Measurements from ENCODE around the gene GGTLC2. TPM values are rescaled to one million over a fixed set of nuclear protein-coding genes. Genes with fewer than 3 reads are reported as not detected.

Gene GGTLC2
- total RNA-seq, 1 experiment from 2014 or later = not detected

DNA sequence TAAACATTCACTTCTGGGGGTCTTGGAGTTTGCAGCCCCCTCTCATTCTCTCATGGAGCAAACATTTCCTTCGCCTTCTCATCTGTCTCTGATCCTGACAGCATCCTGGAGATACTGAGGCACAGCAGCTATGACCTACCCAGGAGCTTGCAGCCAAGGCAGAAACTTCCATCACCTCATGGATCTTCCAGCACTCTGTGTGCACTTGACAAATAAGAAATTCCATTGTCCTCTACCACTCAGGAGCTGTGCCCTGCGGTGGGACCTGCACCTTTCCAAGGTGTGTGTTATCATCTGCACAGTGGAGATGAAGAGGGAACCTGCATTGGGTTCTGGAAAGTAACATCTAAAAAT lies 49.1 kb downstream of the GGTLC2 start:
- no peaks in the 10 kb centered on the region for H3K27me3 ChIP-seq (ENCODE audit: control insufficient read depth, insufficient read depth, low read length)
- POLR2A ChIA-PET = no interaction called here
- CTCF ChIA-PET = no interaction called here

DNA sequence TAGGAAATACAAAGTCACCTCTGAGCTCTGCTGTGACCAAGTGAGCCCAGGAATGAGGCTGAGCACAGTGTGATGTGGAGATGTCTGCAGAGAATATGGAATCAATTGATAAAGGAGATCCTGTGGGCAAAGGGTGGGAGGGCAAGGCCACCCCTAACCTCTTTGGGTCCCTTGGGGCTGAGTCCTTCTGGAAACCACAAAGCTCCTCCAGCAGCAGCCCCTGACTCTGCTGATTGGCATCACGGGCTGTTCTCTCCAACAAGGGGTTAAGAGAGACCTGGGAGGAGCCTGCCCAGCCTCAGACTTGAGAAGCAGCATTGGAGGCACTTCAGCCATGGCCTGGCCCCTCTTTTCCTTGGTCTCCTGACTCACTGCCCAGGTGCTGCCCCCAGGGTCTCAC lies 49.7 kb downstream of the GGTLC2 start:
- no TSS peak for BruUV-seq (replicated peaks)
- no peak for DNase-seq (ENCODE audit: low read depth, low spot score)
- intact Hi-C loops (cut with micrococcal nuclease; ENCODE audit: unreplicated experiment) = no loop called here

More for the DNA sequence above, 49.1 kb downstream of the GGTLC2 start:
- H3K27ac ChIP-seq (ENCODE audit: low read length) = no peak overlapping the region
- in situ Hi-C loops (cut with HindIII; ENCODE audit: low pct_unique_long_range_greater_than_20kb, low sequenced_read_pairs) = no loop called here
- no peaks in the 10 kb centered on the region for H3K9me3 ChIP-seq (ENCODE audit: control insufficient read depth, insufficient read depth, low read depth, low read length)
- no peaks in the 10 kb centered on the region for H3K4me1 ChIP-seq (ENCODE audit: control insufficient read depth, insufficient read depth, low read length)
- H3K4me3 ChIP-seq (ENCODE audit: low read depth in 2 of 2, low read length in 2 of 2) = no peak overlapping the region
- intact Hi-C loops (cut with micrococcal nuclease; ENCODE audit: unreplicated experiment) = no loop called here
- H3K36me3 ChIP-seq (ENCODE audit: control insufficient read depth, insufficient read depth, low read length) = no peaks in the 10 kb centered on the region
- TF ChIP-seq POLR2AphosphoS5 (IDR thresholded peaks at IDR 0.05; ENCODE audit: low read depth, low read length) = no peak
- BruUV-seq (replicated peaks) = no TSS peak
- no peak for ATAC-seq
- no peak for DNase-seq (ENCODE audit: low read depth, low spot score)

DNA sequence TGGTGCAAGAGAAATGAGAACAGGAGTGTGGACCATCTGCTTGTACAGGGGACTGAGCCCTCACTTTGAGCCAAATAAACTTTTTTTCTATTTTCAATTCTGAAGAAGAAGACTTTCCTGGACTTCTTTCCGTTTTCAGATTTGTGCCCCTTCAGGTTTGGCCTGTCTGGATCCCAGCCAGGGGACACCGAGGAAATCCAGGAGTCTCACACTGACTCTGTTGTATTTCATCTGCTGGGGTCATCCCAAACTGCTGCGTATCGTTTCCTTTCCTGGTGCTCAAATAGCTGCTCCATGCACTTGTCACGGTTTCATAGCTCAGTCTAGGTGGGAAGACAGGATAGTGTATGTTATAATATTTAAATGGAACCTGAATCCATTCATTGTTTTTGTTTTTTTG lies 51.7 kb downstream of the GGTLC2 start:
- TF ChIP-seq POLR2AphosphoS5 (IDR thresholded peaks at IDR 0.05; ENCODE audit: low read depth, low read length) = no peak
- Histone ChIP-seq H3K4me3 (ENCODE audit: low read depth in 2 of 2, low read length in 2 of 2) (no peak overlapping the region), H3K9me3 (ENCODE audit: control insufficient read depth, insufficient read depth, low read depth, low read length) (no peaks in the 10 kb centered on the region), H3K27me3 (ENCODE audit: control insufficient read depth, insufficient read depth, low read length) (no peaks in the 10 kb centered on the region), H3K4me1 (ENCODE audit: control insufficient read depth, insufficient read depth, low read length) (no peaks in the 10 kb centered on the region), H3K27ac (ENCODE audit: low read length) (no peak overlapping the region), H3K36me3 (ENCODE audit: control insufficient read depth, insufficient read depth, low read length) (no peaks in the 10 kb centered on the region)
- intact Hi-C loops (cut with micrococcal nuclease; ENCODE audit: unreplicated experiment) (no loop called here), in situ Hi-C loops (cut with HindIII; ENCODE audit: low pct_unique_long_range_greater_than_20kb, low sequenced_read_pairs) (no loop called here)
- ChIA-PET CTCF (no interaction called here), POLR2A (no interaction called here)
- no TSS peak for BruUV-seq (replicated peaks)
- no peak for ATAC-seq
- no peak for DNase-seq (ENCODE audit: low read depth, low spot score)

More for the DNA sequence above, 49.7 kb downstream of the GGTLC2 start:
- TF ChIP-seq TCF7L2 (IDR thresholded peaks at IDR 0.05; ENCODE audit: low read depth, low read length) (no peak), SIN3A (IDR thresholded peaks at IDR 0.05; ENCODE audit: borderline replicate concordance, insufficient read depth, low read depth, low read length) (no peak), POLR2AphosphoS5 (IDR thresholded peaks at IDR 0.05; ENCODE audit: low read depth, low read length) (no peak)
- TF ChIP-seq, protein P1, sequence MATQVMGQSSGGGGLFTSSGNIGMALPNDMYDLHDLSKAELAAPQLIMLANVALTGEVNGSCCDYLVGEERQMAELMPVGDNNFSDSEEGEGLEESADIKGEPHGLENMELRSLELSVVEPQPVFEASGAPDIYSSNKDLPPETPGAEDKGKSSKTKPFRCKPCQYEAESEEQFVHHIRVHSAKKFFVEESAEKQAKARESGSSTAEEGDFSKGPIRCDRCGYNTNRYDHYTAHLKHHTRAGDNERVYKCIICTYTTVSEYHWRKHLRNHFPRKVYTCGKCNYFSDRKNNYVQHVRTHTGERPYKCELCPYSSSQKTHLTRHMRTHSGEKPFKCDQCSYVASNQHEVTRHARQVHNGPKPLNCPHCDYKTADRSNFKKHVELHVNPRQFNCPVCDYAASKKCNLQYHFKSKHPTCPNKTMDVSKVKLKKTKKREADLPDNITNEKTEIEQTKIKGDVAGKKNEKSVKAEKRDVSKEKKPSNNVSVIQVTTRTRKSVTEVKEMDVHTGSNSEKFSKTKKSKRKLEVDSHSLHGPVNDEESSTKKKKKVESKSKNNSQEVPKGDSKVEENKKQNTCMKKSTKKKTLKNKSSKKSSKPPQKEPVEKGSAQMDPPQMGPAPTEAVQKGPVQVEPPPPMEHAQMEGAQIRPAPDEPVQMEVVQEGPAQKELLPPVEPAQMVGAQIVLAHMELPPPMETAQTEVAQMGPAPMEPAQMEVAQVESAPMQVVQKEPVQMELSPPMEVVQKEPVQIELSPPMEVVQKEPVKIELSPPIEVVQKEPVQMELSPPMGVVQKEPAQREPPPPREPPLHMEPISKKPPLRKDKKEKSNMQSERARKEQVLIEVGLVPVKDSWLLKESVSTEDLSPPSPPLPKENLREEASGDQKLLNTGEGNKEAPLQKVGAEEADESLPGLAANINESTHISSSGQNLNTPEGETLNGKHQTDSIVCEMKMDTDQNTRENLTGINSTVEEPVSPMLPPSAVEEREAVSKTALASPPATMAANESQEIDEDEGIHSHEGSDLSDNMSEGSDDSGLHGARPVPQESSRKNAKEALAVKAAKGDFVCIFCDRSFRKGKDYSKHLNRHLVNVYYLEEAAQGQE (IDR thresholded peaks at IDR 0.05; ENCODE audit: insufficient read depth in 1 of 2, low read depth in 2 of 2, low read length in 1 of 2) = no peak
- TF ChIP-seq, protein P2, sequence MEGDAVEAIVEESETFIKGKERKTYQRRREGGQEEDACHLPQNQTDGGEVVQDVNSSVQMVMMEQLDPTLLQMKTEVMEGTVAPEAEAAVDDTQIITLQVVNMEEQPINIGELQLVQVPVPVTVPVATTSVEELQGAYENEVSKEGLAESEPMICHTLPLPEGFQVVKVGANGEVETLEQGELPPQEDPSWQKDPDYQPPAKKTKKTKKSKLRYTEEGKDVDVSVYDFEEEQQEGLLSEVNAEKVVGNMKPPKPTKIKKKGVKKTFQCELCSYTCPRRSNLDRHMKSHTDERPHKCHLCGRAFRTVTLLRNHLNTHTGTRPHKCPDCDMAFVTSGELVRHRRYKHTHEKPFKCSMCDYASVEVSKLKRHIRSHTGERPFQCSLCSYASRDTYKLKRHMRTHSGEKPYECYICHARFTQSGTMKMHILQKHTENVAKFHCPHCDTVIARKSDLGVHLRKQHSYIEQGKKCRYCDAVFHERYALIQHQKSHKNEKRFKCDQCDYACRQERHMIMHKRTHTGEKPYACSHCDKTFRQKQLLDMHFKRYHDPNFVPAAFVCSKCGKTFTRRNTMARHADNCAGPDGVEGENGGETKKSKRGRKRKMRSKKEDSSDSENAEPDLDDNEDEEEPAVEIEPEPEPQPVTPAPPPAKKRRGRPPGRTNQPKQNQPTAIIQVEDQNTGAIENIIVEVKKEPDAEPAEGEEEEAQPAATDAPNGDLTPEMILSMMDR (IDR thresholded peaks at IDR 0.05) = no peak
- Histone ChIP-seq H3K9me3 (ENCODE audit: control insufficient read depth, insufficient read depth, low read depth, low read length) (no peaks in the 10 kb centered on the region), H3K36me3 (ENCODE audit: control insufficient read depth, insufficient read depth, low read length) (no peaks in the 10 kb centered on the region), H3K4me1 (ENCODE audit: control insufficient read depth, insufficient read depth, low read length) (no peaks in the 10 kb centered on the region), H3K4me3 (ENCODE audit: low read depth in 2 of 2, low read length in 2 of 2) (no peak overlapping the region), H3K27me3 (ENCODE audit: control insufficient read depth, insufficient read depth, low read length) (no peaks in the 10 kb centered on the region), H3K27ac (ENCODE audit: low read length) (no peak overlapping the region)
- POLR2A ChIA-PET = no interaction called here
- in situ Hi-C loops (cut with HindIII; ENCODE audit: low pct_unique_long_range_greater_than_20kb, low sequenced_read_pairs) = no loop called here
- no peak for ATAC-seq
- CTCF ChIA-PET = no interaction called here

Other genes starting within 250 kb of the GGTLC2 start
- gene ZNF280B, start 135.9 kb upstream of the GGTLC2 start, total RNA-seq (2021; ENCODE audit: unreplicated experiment) = 0.10 TPM
- gene ZNF280A, start 124.3 kb upstream of the GGTLC2 start, total RNA-seq (2021; ENCODE audit: unreplicated experiment) = 0.10 TPM
- gene PRAME, start 85.3 kb upstream of the GGTLC2 start, total RNA-seq (2021; ENCODE audit: unreplicated experiment) = 68.4 TPM
- not detected for gene IGLL5, start 243.2 kb downstream of the GGTLC2 start, total RNA-seq (2021; ENCODE audit: unreplicated experiment)

Data from Panc1 (cell line).